ENCODE measurements around the gene CUL5. TPM values are rescaled to one million over a fixed set of nuclear protein-coding genes. Genes with fewer than 3 reads are reported as not detected.

CUL5 gene
- polyA plus RNA-seq, 6 donors from 2014 or later, result 44.6 to 68.5 (median 52.7) TPM

- peak overlapping the region in 1 of 6 donors; percentile 4 for H3K27ac Mint-ChIP-seq
- H3K9me3 Mint-ChIP-seq, result peaks cover 0 to 5% (median 2%) of the 10 kb centered on the region in 7 donors
- H3K27me3 Mint-ChIP-seq, result no peaks in the 10 kb centered on the region
- ATAC-seq (ENCODE audit: low read depth in 2 of 2) (no peak), DNase-seq (no peak)
- peaks cover 0 to 37% of the 10 kb centered on the region in 2 donors for H3K36me3 Mint-ChIP-seq
- H3K4me3 Mint-ChIP-seq, result no peak overlapping the region
- peaks cover 15 to 24% (median 18%) of the 10 kb centered on the region in 3 donors for H3K4me1 Mint-ChIP-seq
These were observed 24.1 kb downstream of the CUL5 start for GRCh38 chr11:108032800-108033199.

DNA sequence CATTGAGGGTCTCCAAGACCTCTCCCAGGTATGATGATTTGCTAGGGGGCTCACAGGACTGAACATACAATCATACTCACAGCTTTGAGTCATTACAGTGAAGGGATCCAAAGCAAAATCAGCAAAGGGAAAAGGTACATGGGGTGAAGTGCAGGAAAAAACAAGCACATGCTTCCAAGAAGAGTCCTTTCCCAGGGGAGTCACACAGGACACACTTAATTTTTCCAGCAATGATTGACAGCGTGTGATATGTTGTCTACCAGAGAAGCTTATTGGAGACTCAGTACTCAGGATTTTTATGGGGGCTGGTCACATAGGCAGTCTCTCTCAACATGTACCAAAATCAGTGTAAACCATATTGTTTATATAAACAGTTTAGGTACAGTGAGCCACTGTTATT is 25.3 kb downstream of the CUL5 start:
- Mint-ChIP-seq H3K36me3 (peaks cover 2 to 40% of the 10 kb centered on the region in 2 donors), H3K4me3 (no peak overlapping the region), H3K27ac (peak overlapping the region in 1 of 6 donors; percentile 14), H3K27me3 (no peaks in the 10 kb centered on the region), H3K9me3 (peaks cover 0 to 5% (median 2%) of the 10 kb centered on the region in 7 donors), H3K4me1 (peaks cover 5 to 14% (median 8%) of the 10 kb centered on the region in 3 donors)
- DNase-seq (no peak), ATAC-seq (ENCODE audit: low read depth in 2 of 2) (no peak)

DNA sequence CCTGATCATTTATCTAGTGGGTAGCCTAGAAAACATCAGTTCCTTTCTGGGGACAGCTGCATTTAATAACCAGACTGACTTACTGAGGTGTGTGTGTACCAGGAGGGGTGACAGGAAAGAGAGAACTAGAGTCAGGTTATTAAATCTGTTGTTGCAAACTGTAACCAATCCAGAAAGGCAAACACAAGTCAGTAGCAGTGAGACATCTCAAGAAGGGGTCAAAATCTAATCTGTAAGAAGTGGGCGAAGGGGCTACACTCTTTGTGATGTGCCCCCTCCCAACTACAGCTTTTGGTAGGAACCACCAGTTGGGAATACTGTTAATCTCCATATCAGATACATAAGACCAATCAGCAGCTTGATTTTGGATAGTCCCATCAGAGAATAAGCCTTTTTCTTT is 26.3 kb downstream of the CUL5 start:
- peaks cover 8 to 49% of the 10 kb centered on the region in 2 donors for H3K36me3 Mint-ChIP-seq
- no peak for ATAC-seq (ENCODE audit: low read depth in 2 of 2)

GRCh38 chr11:108035690-108036089 is 27.0 kb downstream of the CUL5 start:
- Mint-ChIP-seq H3K4me3 (no peak overlapping the region), H3K4me1 (peaks cover 2 to 12% (median 10%) of the 10 kb centered on the region in 3 donors), H3K27ac (peak overlapping the region in 1 of 6 donors; percentile 83), H3K36me3 (peaks cover 8 to 46% of the 10 kb centered on the region in 2 donors), H3K27me3 (no peaks in the 10 kb centered on the region), H3K9me3 (peaks cover 0 to 5% (median 2%) of the 10 kb centered on the region in 7 donors)
- ATAC-seq (ENCODE audit: low read depth in 2 of 2) (no peak), DNase-seq (no peak)

More for the DNA sequence above, 26.3 kb downstream of the CUL5 start:
- Mint-ChIP-seq H3K27me3 (no peaks in the 10 kb centered on the region), H3K4me1 (peaks cover 2 to 14% (median 12%) of the 10 kb centered on the region in 3 donors), H3K27ac (no peak overlapping the region), H3K9me3 (peaks cover 0 to 5% (median 2%) of the 10 kb centered on the region in 7 donors), H3K4me3 (peak overlapping the region in 1 of 8 donors; percentile 51)
- no peak for DNase-seq

DNA sequence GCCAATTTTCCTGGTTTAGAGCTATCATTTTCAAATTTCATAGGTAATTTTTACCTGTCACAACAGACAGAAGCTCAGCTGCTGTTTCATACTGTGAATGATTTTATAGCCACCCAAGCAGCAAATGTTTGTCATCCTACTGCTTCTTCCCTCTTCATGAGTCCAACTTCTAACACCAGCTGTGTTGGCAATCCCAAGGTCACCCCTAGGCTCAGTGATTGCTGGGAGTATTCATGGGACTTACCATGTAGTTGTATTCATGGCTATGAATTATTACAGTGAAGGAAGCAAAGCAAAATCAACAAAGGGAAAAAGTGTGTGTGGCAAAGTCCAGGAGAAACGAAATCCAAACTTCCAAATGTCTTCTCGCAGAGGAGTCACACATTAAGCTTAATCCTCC is 28.5 kb downstream of the CUL5 start:
- H3K4me1 Mint-ChIP-seq, result peaks cover 2 to 6% (median 2%) of the 10 kb centered on the region in 3 donors
- no peak for DNase-seq
- no peak overlapping the region for H3K4me3 Mint-ChIP-seq
- H3K27me3 Mint-ChIP-seq, result no peaks in the 10 kb centered on the region
- peak overlapping the region in 2 of 6 donors; percentile 26 to 76 for H3K27ac Mint-ChIP-seq
- peaks cover 9 to 36% of the 10 kb centered on the region in 2 donors for H3K36me3 Mint-ChIP-seq
- ATAC-seq (ENCODE audit: low read depth in 2 of 2), result no peak
- no peaks in the 10 kb centered on the region for H3K9me3 Mint-ChIP-seq

GRCh38 chr11:108037636-108038035 is 28.9 kb downstream of the CUL5 start:
- DNase-seq (no peak), ATAC-seq (ENCODE audit: low read depth in 2 of 2) (no peak)
- Mint-ChIP-seq H3K36me3 (peaks cover 14 to 36% of the 10 kb centered on the region in 2 donors), H3K4me1 (peaks cover 0 to 6% (median 0%) of the 10 kb centered on the region in 3 donors), H3K9me3 (no peaks in the 10 kb centered on the region), H3K27ac (no peak overlapping the region), H3K4me3 (no peak overlapping the region), H3K27me3 (no peaks in the 10 kb centered on the region)

DNA sequence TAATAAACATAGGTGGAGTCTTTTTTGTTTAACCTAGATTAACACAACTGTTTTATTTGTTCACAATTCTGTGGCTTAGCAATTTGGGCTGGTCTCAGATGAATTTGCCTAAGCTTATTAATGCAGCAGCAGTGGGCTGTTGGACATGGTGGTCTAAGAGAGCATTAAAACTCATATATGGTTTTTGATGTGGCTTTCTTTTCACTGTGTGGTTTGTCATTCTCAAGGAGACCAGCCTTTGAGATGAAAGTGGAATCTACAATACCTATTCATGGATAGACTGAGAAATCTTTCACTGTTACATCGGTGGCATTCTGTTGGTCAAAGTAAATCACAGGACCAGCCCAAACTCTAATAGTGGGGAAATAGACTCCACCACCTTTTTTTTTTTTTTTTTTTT is 39.6 kb downstream of the CUL5 start:
- H3K9me3 Mint-ChIP-seq, result no peaks in the 10 kb centered on the region
- no peak overlapping the region for H3K4me3 Mint-ChIP-seq
- no peaks in the 10 kb centered on the region for H3K27me3 Mint-ChIP-seq
- no peak overlapping the region for H3K27ac Mint-ChIP-seq
- ATAC-seq (ENCODE audit: low read depth in 2 of 2), result no peak
- peaks cover 0 to 12% of the 10 kb centered on the region in 2 donors for H3K36me3 Mint-ChIP-seq
- DNase-seq, result no peak
- H3K4me1 Mint-ChIP-seq, result no peaks in the 10 kb centered on the region

- peaks cover 0 to 3% (median 0%) of the 10 kb centered on the region in 3 donors for H3K4me1 Mint-ChIP-seq
- peak overlapping the region in 1 of 6 donors; percentile 33 for H3K27ac Mint-ChIP-seq
- peaks cover 22 to 38% of the 10 kb centered on the region in 2 donors for H3K36me3 Mint-ChIP-seq
- ATAC-seq (ENCODE audit: low read depth in 2 of 2) (no peak), DNase-seq (no peak)
- peaks cover 0 to 3% (median 0%) of the 10 kb centered on the region in 7 donors for H3K9me3 Mint-ChIP-seq
- no peaks in the 10 kb centered on the region for H3K27me3 Mint-ChIP-seq
- no peak overlapping the region for H3K4me3 Mint-ChIP-seq
These were observed 53.6 kb downstream of the CUL5 start for GRCh38 chr11:108062336-108062735.

DNA sequence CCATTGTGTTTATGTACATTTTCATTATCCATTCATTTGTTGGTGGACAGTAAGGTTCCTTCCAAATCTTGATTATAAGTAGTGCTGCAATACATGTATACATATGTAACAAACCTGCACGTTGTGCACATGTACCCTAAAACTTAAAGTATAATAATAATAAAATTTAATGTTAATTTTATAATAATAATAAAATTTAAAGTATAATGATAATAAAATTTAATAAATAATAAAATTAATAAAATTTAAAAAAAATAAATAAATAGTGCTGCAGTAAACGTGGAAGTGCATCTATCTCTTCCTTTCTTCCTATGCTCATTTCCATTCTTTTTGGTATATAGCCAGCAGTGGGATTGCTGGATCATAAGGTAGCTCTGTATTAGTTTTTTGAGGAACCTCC is 54.7 kb downstream of the CUL5 start:
- Mint-ChIP-seq H3K27me3 (no peaks in the 10 kb centered on the region), H3K9me3 (peaks cover 0 to 3% (median 0%) of the 10 kb centered on the region in 7 donors), H3K4me3 (no peak overlapping the region), H3K27ac (peak overlapping the region in 1 of 6 donors; percentile 67), H3K4me1 (peaks cover 0 to 3% (median under 1%) of the 10 kb centered on the region in 3 donors), H3K36me3 (peaks cover 18 to 31% of the 10 kb centered on the region in 2 donors)
- DNase-seq (no peak), ATAC-seq (ENCODE audit: low read depth in 2 of 2) (no peak)

- Mint-ChIP-seq H3K4me3 (no peak overlapping the region), H3K36me3 (peaks cover 11 to 24% of the 10 kb centered on the region in 2 donors), H3K27me3 (no peaks in the 10 kb centered on the region), H3K4me1 (peaks cover 0 to 11% (median 11%) of the 10 kb centered on the region in 3 donors), H3K9me3 (no peaks in the 10 kb centered on the region), H3K27ac (peak overlapping the region in 2 of 6 donors; percentile 20 to 23)
- DNase-seq, result no peak
- ATAC-seq (ENCODE audit: low read depth in 2 of 2), result no peak
These were observed 61.2 kb downstream of the CUL5 start for GRCh38 chr11:108069947-108070346.

GRCh38 chr11:108084811-108085210 is 76.1 kb downstream of the CUL5 start:
- Mint-ChIP-seq H3K4me3 (no peak overlapping the region), H3K36me3 (peaks cover 24% of the 10 kb centered on the region in 2 donors), H3K27ac (peak overlapping the region in 1 of 6 donors; percentile 25), H3K4me1 (no peaks in the 10 kb centered on the region), H3K9me3 (no peaks in the 10 kb centered on the region), H3K27me3 (no peaks in the 10 kb centered on the region)
- ATAC-seq (ENCODE audit: low read depth in 2 of 2), result no peak
- DNase-seq, result no peak

DNA sequence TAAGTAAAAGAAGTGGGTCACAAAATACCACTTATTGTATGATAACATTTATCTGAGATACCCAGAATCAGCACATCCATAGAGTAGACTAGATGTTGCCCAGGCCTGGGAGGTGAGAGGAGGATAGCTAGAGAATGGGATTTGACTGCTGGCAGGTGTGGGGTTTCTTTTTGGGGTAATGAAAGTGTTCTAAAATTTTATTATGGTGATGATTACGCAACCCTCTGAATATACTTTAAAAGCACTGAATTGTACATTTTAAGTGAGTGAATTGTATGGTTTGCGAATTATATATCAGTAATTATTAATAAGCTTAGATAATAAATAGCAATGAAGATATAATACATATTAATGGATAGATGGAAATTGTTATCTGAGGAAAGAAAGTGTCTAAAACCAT is 77.0 kb downstream of the CUL5 start:
- Mint-ChIP-seq H3K4me1 (no peaks in the 10 kb centered on the region), H3K9me3 (no peaks in the 10 kb centered on the region), H3K4me3 (no peak overlapping the region), H3K27ac (no peak overlapping the region), H3K27me3 (no peaks in the 10 kb centered on the region), H3K36me3 (peaks cover 21 to 22% of the 10 kb centered on the region in 2 donors)
- DNase-seq (no peak), ATAC-seq (ENCODE audit: low read depth in 2 of 2) (no peak)

DNA sequence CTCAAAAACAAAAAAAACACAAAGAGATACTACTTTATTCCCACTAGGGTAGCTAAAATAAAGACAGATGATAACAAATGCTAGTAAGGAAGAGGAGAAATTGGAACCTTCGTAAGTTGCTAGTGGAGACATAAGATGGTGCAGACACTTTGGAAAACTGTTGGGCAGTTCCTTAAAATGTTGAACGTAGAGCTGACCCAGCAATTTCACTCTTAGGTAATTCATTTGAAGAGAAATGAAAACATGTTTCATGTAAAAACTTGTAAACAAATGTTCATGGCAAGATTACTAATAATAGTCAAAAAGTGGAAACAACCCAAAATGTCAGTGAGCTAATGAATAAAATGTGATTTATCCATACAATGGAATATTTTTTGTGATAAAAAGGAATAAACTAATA is 83.4 kb downstream of the CUL5 start:
- DNase-seq (no peak), ATAC-seq (ENCODE audit: low read depth in 2 of 2) (no peak)
- no peak overlapping the region for H3K4me3 Mint-ChIP-seq
- peaks cover 9 to 11% of the 10 kb centered on the region in 2 donors for H3K36me3 Mint-ChIP-seq
- no peaks in the 10 kb centered on the region for H3K27me3 Mint-ChIP-seq
- no peaks in the 10 kb centered on the region for H3K9me3 Mint-ChIP-seq
- no peaks in the 10 kb centered on the region for H3K4me1 Mint-ChIP-seq
- H3K27ac Mint-ChIP-seq, result no peak overlapping the region

DNA sequence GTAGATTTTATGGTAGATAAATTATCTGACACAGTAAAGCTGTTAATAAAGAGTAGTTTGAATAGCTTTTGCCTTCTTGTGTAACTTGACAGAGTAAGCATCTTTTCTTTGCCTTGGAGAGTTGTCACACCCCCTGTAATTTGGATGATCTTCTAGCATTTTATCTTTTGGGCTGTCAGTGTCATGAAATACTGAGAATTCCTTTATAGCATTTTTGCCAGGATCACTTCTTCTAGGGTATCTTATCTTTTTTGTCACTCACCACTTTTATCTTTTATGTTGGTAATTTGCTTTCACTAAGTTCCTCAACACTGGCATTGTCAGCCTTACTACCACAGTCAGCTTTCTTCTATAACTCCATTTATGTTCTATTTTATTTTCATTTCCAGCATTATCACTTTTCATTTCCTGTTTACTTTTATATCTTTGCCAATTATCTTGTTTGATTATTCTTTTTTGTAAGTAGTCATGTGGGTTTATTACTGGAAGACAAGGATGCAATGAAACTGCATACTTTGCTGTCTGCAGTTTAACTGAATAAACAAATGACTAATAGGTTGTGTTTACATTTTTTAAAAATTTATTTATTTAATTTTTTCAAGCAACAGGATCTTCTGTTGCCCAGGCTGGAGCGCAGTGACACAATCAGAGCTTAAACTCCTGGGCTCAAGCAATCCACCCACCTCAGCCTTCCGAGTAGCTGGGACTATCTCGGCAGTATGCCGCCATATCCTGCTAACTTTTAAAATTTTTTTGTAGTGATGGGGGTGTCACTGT is 84.6 kb downstream of the CUL5 start:
- no peaks in the 10 kb centered on the region for H3K27me3 Mint-ChIP-seq
- H3K4me3 Mint-ChIP-seq, result no peak overlapping the region
- no peaks in the 10 kb centered on the region for H3K9me3 Mint-ChIP-seq
- DNase-seq, result no peak
- H3K36me3 Mint-ChIP-seq, result peaks cover 11 to 15% of the 10 kb centered on the region in 2 donors
- peak overlapping the region in 3 of 6 donors; percentile 71 to 75 (median 73) for H3K27ac Mint-ChIP-seq
- no peak for ATAC-seq (ENCODE audit: low read depth in 2 of 2)
- no peaks in the 10 kb centered on the region for H3K4me1 Mint-ChIP-seq
